Nephron (organoid): ENCODE results near the gene DIP2C.
A peak's percentile ranks its signal among the peaks of the same experiment; 100 is the strongest.
"Not testable (repeated sequence)": the region's sequence is repeated elsewhere in the genome, so short reads cannot be mapped to it uniquely, and the experiment has no call there.

Experiments used
- H3K27ac Mint-ChIP-seq, 3 experiments: 2 replicates each; pipeline ENCODE4 v1.8.0; 2020; ENCODE audit warnings: mixed read lengths in 3 of 3, mild to moderate bottlenecking in 2 of 3, moderate library complexity in 1 of 3
- H3K27me3 Mint-ChIP-seq: 2 replicates; pipeline ENCODE4 v1.8.0; 2021; ENCODE audit warnings: low read depth, mild to moderate bottlenecking, moderate library complexity, mixed read lengths
- H3K36me3 Mint-ChIP-seq: 2 replicates; pipeline ENCODE4 v1.8.0; 2020; ENCODE audit warnings: low read depth, mixed read lengths
- H3K4me1 Mint-ChIP-seq: 2 replicates; pipeline ENCODE4 v1.8.0; 2020; ENCODE audit warnings: mixed read lengths
- H3K4me3 Mint-ChIP-seq, 3 experiments: 2 replicates each; pipeline ENCODE4 v1.8.0; 2020; ENCODE audit warnings: mild to moderate bottlenecking in 3 of 3, mixed read lengths in 3 of 3, moderate library complexity in 2 of 3
- H3K9me3 Mint-ChIP-seq: 2 replicates; pipeline ENCODE4 v1.8.0; 2020; ENCODE audit warnings: mixed read lengths
- CTCF ChIP-seq, 3 experiments: fragments of 200-600 bp; sonication (generic); IDR thresholded peaks; one replicate each; pipeline ENCODE4 v1.5.0; 2021; ENCODE audit warnings: antibody characterized with exemption in 3 of 3; ENCODE audit not compliant: unreplicated experiment in 3 of 3

The DIP2C gene

GRCh38 chr10:351770-352334 is 337.6 kb downstream of the DIP2C start:
- H3K27ac Mint-ChIP-seq, result no peak overlapping the region
- H3K9me3 Mint-ChIP-seq, result no peaks in the 10 kb centered on the region
- no peaks in the 10 kb centered on the region for H3K27me3 Mint-ChIP-seq
- peaks cover 70% of the 10 kb centered on the region for H3K36me3 Mint-ChIP-seq
- no peak for TF ChIP-seq CTCF (IDR thresholded peaks at IDR 0.05; ENCODE audit: unreplicated experiment in 3 of 3)
- H3K4me1 Mint-ChIP-seq, result no peaks in the 10 kb centered on the region
- no peak overlapping the region for H3K4me3 Mint-ChIP-seq

- TF ChIP-seq CTCF (IDR thresholded peaks at IDR 0.05; ENCODE audit: unreplicated experiment in 3 of 3), result no peak
- H3K27ac Mint-ChIP-seq, result no peak overlapping the region
- H3K27me3 Mint-ChIP-seq, result no peaks in the 10 kb centered on the region
- peaks cover 71% of the 10 kb centered on the region for H3K36me3 Mint-ChIP-seq
- H3K4me1 Mint-ChIP-seq, result no peaks in the 10 kb centered on the region
- no peaks in the 10 kb centered on the region for H3K9me3 Mint-ChIP-seq
- no peak overlapping the region for H3K4me3 Mint-ChIP-seq
Measured at GRCh38 chr10:350981-351501, 338.4 kb downstream of the DIP2C start.

- Mint-ChIP-seq H3K4me3 (no peak overlapping the region), H3K9me3 (no peaks in the 10 kb centered on the region), H3K36me3 (peaks cover 64% of the 10 kb centered on the region), H3K27me3 (no peaks in the 10 kb centered on the region), H3K27ac (no peak overlapping the region), H3K4me1 (peaks cover 7% of the 10 kb centered on the region)
- no peak for TF ChIP-seq CTCF (IDR thresholded peaks at IDR 0.05; ENCODE audit: unreplicated experiment in 3 of 3)
Measured at GRCh38 chr10:349081-349480, 340.4 kb downstream of the DIP2C start.

DNA sequence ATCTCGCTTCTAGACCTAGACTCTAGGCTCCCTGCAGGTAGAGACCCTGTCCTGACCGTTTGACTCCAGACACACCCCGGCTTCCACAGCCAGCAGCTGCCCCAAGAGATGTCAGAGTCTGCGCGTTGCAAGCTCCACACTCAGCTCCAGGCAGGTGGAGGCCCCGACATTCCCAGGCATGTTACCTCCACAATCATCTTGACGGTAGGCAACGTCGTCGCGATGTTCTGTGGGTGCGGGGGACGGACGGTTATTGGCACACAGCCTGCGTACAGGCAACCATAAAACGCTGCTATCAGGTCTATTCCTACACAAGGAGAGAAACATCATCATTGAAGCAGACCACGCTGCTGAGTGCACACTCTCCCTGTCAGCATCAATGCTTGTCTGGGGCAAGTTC is 341.0 kb downstream of the DIP2C start:
- peaks cover 62% of the 10 kb centered on the region for H3K36me3 Mint-ChIP-seq
- no peaks in the 10 kb centered on the region for H3K27me3 Mint-ChIP-seq
- peaks cover 13% of the 10 kb centered on the region for H3K4me1 Mint-ChIP-seq
- H3K9me3 Mint-ChIP-seq, result no peaks in the 10 kb centered on the region
- no peak for TF ChIP-seq CTCF (IDR thresholded peaks at IDR 0.05; ENCODE audit: unreplicated experiment in 3 of 3)
- H3K4me3 Mint-ChIP-seq, result no peak overlapping the region
- no peak overlapping the region for H3K27ac Mint-ChIP-seq

DNA sequence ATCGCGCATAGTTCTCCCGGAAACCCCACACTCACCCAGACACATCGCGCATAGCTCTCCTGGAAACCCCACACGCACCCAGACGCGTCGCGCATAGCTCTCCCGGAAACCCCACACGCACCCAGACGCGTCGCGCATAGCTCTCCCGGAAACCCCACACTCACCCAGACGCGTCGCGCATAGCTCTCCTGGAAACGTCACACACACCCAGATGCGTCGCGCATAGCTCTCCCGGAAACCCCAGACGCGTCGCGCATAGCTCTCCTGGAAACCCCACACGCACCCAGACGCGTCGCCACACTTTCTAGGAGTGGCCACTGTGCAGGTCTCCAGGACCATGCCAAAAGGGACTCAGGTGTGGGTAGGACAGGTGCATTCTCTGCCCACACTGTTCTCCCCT is 341.7 kb downstream of the DIP2C start:
- not testable (repeated sequence) for H3K27ac Mint-ChIP-seq, H3K4me3 Mint-ChIP-seq, H3K27me3 Mint-ChIP-seq, H3K9me3 Mint-ChIP-seq
- Mint-ChIP-seq H3K36me3 (peaks cover 64% of the 10 kb centered on the region), H3K4me1 (peaks cover 13% of the 10 kb centered on the region)

GRCh38 chr10:347190-347589 is 342.3 kb downstream of the DIP2C start:
- not testable (repeated sequence) for H3K27me3 Mint-ChIP-seq, H3K9me3 Mint-ChIP-seq, H3K27ac Mint-ChIP-seq, H3K4me3 Mint-ChIP-seq
- Mint-ChIP-seq H3K36me3 (peaks cover 66% of the 10 kb centered on the region), H3K4me1 (peaks cover 13% of the 10 kb centered on the region)

DNA sequence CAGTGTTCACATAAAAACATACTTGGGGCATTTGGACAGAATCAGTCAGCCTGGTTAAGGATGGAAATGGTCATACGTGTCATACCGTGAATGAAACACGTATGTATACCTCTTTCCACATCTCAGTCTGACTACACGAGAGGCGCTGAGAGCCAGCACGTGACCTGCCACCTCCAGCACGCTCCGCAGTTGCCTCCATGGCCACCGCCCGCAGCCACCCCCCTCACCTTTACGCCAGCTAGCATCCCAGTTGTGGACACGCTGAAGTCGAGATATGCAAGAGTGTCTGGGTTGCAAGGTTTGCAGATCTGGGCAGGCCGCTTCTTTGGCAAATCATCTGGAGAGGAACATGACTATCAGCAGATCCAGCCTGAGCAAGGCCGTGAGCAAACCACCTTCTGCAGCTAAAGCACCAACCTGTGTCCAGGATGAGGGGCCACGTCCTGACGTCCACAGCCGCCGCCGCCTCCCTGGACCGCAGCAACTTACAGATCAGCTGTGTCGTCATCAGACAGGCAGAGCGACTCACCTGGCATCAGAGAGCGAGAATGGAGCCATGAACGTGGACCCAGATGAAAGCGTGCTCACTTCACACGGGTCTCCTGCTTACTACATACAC is 344.8 kb downstream of the DIP2C start:
- peak overlapping the region; percentile 68 to 79 (median 77) for H3K27ac Mint-ChIP-seq
- no peaks in the 10 kb centered on the region for H3K9me3 Mint-ChIP-seq
- H3K4me1 Mint-ChIP-seq, result peaks cover 13% of the 10 kb centered on the region
- TF ChIP-seq CTCF (IDR thresholded peaks at IDR 0.05; ENCODE audit: unreplicated experiment in 3 of 3), result no peak
- peaks cover 64% of the 10 kb centered on the region for H3K36me3 Mint-ChIP-seq
- H3K27me3 Mint-ChIP-seq, result no peaks in the 10 kb centered on the region
- H3K4me3 Mint-ChIP-seq, result no peak overlapping the region
